Iris pigment epithelial cell (primary cell): ENCODE data around the gene AFG1L.
"Not testable (repeated sequence)": the region's sequence is repeated elsewhere in the genome, so short reads cannot be mapped to it uniquely, and the experiment has no call there.

Source experiments
- DNase-seq: peaks from one replicate; pipeline ENCODE4 v3.0.0-alpha.2; 2011; ENCODE audit warnings: low read depth

The AFG1L gene

GRCh38 chr6:108416047-108416833, 121.4 kb downstream of the AFG1L start:
- not testable (repeated sequence) for DNase-seq

GRCh38 chr6:108417027-108417426, 122.2 kb downstream of the AFG1L start:
- DNase-seq: peak; percentile 69

GRCh38 chr6:108419474-108419873, 124.6 kb downstream of the AFG1L start:
- DNase-seq: no peak

- DNase-seq: no peak
Observed at GRCh38 chr6:108419934-108420609, 125.2 kb downstream of the AFG1L start.

- DNase-seq: no peak
Observed at GRCh38 chr6:108421366-108421765, 126.5 kb downstream of the AFG1L start.

GRCh38 chr6:108423982-108424705, 129.3 kb downstream of the AFG1L start:
- DNase-seq: no peak

- no peak for DNase-seq
Observed at GRCh38 chr6:108425428-108425827, 130.6 kb downstream of the AFG1L start.

- no peak for DNase-seq
Observed at GRCh38 chr6:108432143-108432542, 137.3 kb downstream of the AFG1L start.

- DNase-seq: no peak
Observed at GRCh38 chr6:108432792-108433191, 137.9 kb downstream of the AFG1L start.

GRCh38 chr6:108434222-108434621, 139.4 kb downstream of the AFG1L start:
- DNase-seq: no peak

- no peak for DNase-seq
Observed at GRCh38 chr6:108435391-108435790, 140.5 kb downstream of the AFG1L start.

GRCh38 chr6:108436771-108437170, 141.9 kb downstream of the AFG1L start:
- DNase-seq: no peak

- DNase-seq: no peak
Observed at GRCh38 chr6:108437821-108438220, 143.0 kb downstream of the AFG1L start.

GRCh38 chr6:108438918-108439317, 144.1 kb downstream of the AFG1L start:
- no peak for DNase-seq

GRCh38 chr6:108441141-108441540, 146.3 kb downstream of the AFG1L start:
- no peak for DNase-seq

- no peak for DNase-seq
Observed at GRCh38 chr6:108442770-108443520, 148.1 kb downstream of the AFG1L start.

GRCh38 chr6:108446629-108447150, 151.8 kb downstream of the AFG1L start:
- DNase-seq: no peak

- DNase-seq: no peak
Observed at GRCh38 chr6:108448481-108448880, 153.6 kb downstream of the AFG1L start.

- not testable (repeated sequence) for DNase-seq
Observed at GRCh38 chr6:108449717-108450116, 154.9 kb downstream of the AFG1L start.

GRCh38 chr6:108451816-108452215, 157.0 kb downstream of the AFG1L start:
- no peak for DNase-seq

- DNase-seq: peak; percentile 90
Observed at GRCh38 chr6:108452711-108453195, 157.9 kb downstream of the AFG1L start.
